CD4-positive, alpha-beta memory T cell (primary cell): ENCODE data around the gene LPCAT3. TPM values are rescaled to one million over a fixed set of nuclear protein-coding genes. Genes with fewer than 3 reads are reported as not detected.
A peak's percentile ranks its signal among the peaks of the same experiment; 100 is the strongest.

ENCODE experiments used
- CTCF ChIA-PET: fragments of 350-600 bp; sonication (Branson Sonifier 250); formaldehyde crosslinking; loops from one replicate; lab custom pipeline; 2021; ENCODE audit warnings: inconsistent platforms; ENCODE audit not compliant: partially characterized antibody; lab: Charles Lee
- POLR2A ChIA-PET: fragments of 350-600 bp; sonication (Branson Sonifier 250); formaldehyde crosslinking; loops from one replicate; lab custom pipeline; 2021; ENCODE audit not compliant: partially characterized antibody; lab: Charles Lee
- DNase-seq, 5 donors: peaks; one replicate each; pipeline versions ENCODE4 v3.0.0 to v3.0.0-alpha.2; 2020 to 2022; ENCODE audit warnings: mixed read lengths in 1 of 5
- H3K27ac ChIP-seq: one replicate; pipeline ENCODE4 v1.7.0; 2013; ENCODE audit warnings: low read depth, low read length
- H3K27me3 ChIP-seq: 2 replicates; pipeline ENCODE4 v1.7.0; 2013; ENCODE audit warnings: mild to moderate bottlenecking, low read length, moderate library complexity; ENCODE audit not compliant: insufficient read depth
- H3K36me3 ChIP-seq: 2 replicates; pipeline ENCODE4 v1.7.0; 2013; ENCODE audit warnings: mild to moderate bottlenecking, low read length, moderate library complexity; ENCODE audit not compliant: insufficient read depth
- H3K4me1 ChIP-seq: 2 replicates; pipeline ENCODE4 v1.7.0; 2013; ENCODE audit warnings: mild to moderate bottlenecking, low read length, moderate library complexity; ENCODE audit not compliant: insufficient read depth
- H3K4me3 ChIP-seq, 2 donors: one replicate each; pipeline ENCODE4 v1.7.0; 2013; ENCODE audit warnings: low read length in 2 of 2, mild to moderate bottlenecking in 1 of 2
- H3K9me3 ChIP-seq, 2 donors: one replicate each; pipeline ENCODE4 v1.7.0; 2013; ENCODE audit warnings: low read length in 2 of 2, control low read depth in 1 of 2; ENCODE audit not compliant: control insufficient read depth in 1 of 2
- H3K27ac Mint-ChIP-seq, 7 donors: one replicate each; pipeline ENCODE4 v1.8.0; 2020 to 2021; ENCODE audit warnings: mixed read lengths in 7 of 7, mild to moderate bottlenecking in 6 of 7, inconsistent platforms in 3 of 7, moderate library complexity in 3 of 7
- H3K27me3 Mint-ChIP-seq, 2 donors: one replicate each; pipeline ENCODE4 v1.8.0; 2020 to 2021; ENCODE audit warnings: mixed read lengths in 2 of 2
- H3K36me3 Mint-ChIP-seq, 2 donors: one replicate each; pipeline ENCODE4 v1.8.0; 2020 to 2021; ENCODE audit warnings: mixed read lengths in 2 of 2, inconsistent platforms in 1 of 2, mild to moderate bottlenecking in 1 of 2
- H3K4me1 Mint-ChIP-seq, 4 donors: one replicate each; pipeline ENCODE4 v1.8.0; 2020 to 2021; ENCODE audit warnings: mixed read lengths in 4 of 4, mild to moderate bottlenecking in 1 of 4
- H3K4me3 Mint-ChIP-seq, 8 donors: one replicate each; pipeline ENCODE4 v1.8.0; 2020 to 2021; ENCODE audit warnings: mixed read lengths in 8 of 8, mild to moderate bottlenecking in 7 of 8, moderate library complexity in 6 of 8, inconsistent platforms in 3 of 8
- H3K9me3 Mint-ChIP-seq, 8 donors: one replicate each; pipeline ENCODE4 v1.8.0; 2020 to 2021; ENCODE audit warnings: mixed read lengths in 8 of 8, mild to moderate bottlenecking in 5 of 8, inconsistent platforms in 3 of 8, moderate library complexity in 1 of 8
- intact Hi-C: fragments of 100-400 bp; cut with micrococcal nuclease; formaldehyde crosslinking; loops from one replicate; pipeline ENCODE4 v1.15.1; 2023
- polyA plus RNA-seq, 2 donors: library from polyadenylated mRNA; unstranded; fragments of 300-500 nt; fragmentation: Illumina TruSeq; gene quantifications; one replicate each; pipeline ENCODE4 v1.2.3, GENCODE V29; 2021
- total RNA-seq, 2 experiments: library from RNA; stranded (reverse); gene quantifications; one replicate each; pipeline ENCODE4 v1.2.3, GENCODE V29; 2021

Gene LPCAT3
- total and polyA plus RNA-seq, 4 experiments from 2014 or later: 18.3 to 33.8 (median 23.4) TPM

DNA sequence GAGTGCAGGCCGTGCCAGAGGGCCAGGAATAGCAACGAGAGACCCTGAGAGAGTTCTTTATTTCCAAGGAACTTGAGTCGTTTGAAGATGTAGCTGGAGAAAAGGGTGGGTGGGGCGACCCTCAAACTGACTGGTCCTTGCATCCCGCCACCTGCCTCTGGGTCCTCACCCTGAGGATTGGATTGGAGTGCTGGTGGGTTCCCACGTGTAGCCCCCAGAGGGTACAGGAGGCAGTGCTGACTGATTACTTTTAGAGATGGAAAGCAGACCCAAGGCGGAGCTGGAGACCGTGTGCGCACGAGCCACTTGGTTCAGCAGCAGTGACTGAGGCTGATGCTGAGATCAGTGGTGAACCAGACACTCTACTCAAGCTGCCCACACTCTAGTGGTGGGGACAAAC lies 40.6 kb downstream of the LPCAT3 start:
- peaks cover 0 to under 1% (median 0%) of the 10 kb centered on the region in 8 donors for H3K9me3 Mint-ChIP-seq
- DNase-seq: no peak
- peaks cover 37 to 76% of the 10 kb centered on the region in 2 donors for H3K36me3 Mint-ChIP-seq
- no peak overlapping the region for H3K4me3 Mint-ChIP-seq
- H3K27ac Mint-ChIP-seq: peak overlapping the region in 1 of 7 donors; percentile 38
- intact Hi-C loops: no loop called here
- Histone ChIP-seq H3K27ac (no peak overlapping the region), H3K9me3 (no peaks in the 10 kb centered on the region), H3K4me1 (no peaks in the 10 kb centered on the region), H3K36me3 (peaks cover 49% of the 10 kb centered on the region), H3K4me3 (no peak overlapping the region), H3K27me3 (no peaks in the 10 kb centered on the region)
- no peaks in the 10 kb centered on the region for H3K27me3 Mint-ChIP-seq
- peaks cover 0 to 16% (median 2%) of the 10 kb centered on the region in 4 donors for H3K4me1 Mint-ChIP-seq
- POLR2A ChIA-PET: interaction anchor here (1.0 to 1.6 kb wide), 2 partner anchors 41 to 49 kb away, joined by 4 read pairs; partner anchors contain the start of gene LPCAT3
- CTCF ChIA-PET: interaction anchor here (2.1 kb wide), 1 partner anchor 135 kb away, joined by 8 read pairs; no protein-coding TSS in a partner anchor

DNA sequence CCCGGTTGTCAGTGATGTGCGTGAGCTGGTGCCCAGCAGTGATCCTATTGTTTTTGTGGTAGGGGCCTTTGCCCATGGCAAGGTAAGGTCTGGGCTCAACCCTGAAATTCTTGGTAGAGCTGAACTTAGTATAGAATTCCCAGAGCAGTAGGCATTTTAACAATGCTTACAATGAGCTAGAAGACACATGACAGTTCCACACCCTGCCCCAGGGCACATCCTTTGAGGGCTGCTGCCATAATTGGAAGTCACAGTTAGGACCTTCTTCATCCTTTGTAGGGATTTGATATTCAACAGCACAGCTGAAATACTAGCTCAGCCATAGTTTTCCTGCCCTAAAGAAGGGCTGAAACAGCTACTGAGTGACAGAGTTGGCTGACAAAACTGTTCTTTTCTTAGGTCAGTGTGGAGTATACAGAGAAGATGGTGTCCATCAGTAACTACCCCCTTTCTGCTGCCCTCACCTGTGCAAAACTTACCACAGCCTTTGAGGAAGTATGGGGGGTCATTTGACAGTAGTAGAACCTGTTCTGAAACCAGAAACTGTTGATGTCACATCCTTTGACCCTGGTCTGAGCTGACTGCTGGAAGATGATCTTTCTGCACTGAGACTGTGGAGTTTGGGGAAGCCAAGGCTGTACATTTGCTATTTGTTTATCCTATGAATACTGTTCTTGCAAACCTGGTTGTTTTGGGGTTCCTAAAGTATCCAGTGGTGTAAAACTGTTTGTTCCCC lies 42.8 kb downstream of the LPCAT3 start:
- H3K4me3 ChIP-seq: no peak overlapping the region
- CTCF ChIA-PET: interaction anchor here (0.7 to 1.7 kb wide), 10 partner anchors 9 to 138 kb away, joined by 3 to 5 read pairs (median 4); partner anchors contain the start of genes C12orf57, C1RL, LPCAT3 and RNU7-1
- H3K27me3 ChIP-seq: no peaks in the 10 kb centered on the region
- H3K36me3 ChIP-seq: peaks cover 45% of the 10 kb centered on the region
- H3K4me1 Mint-ChIP-seq: peaks cover 12 to 36% (median 16%) of the 10 kb centered on the region in 4 donors
- peaks cover 25 to 73% of the 10 kb centered on the region in 2 donors for H3K36me3 Mint-ChIP-seq
- intact Hi-C loops: no loop called here
- H3K4me1 ChIP-seq: peaks cover 13% of the 10 kb centered on the region
- no peaks in the 10 kb centered on the region for H3K9me3 ChIP-seq
- POLR2A ChIA-PET: interaction anchor here (1.3 to 9.2 kb wide), 5 partner anchors 17 to 133 kb away, joined by 3 to 225 read pairs (median 8); partner anchors contain the start of genes C12orf57, C1RL, LPCAT3 and PTPN6
- DNase-seq: no peak
- peaks cover 0 to 2% (median 0%) of the 10 kb centered on the region in 8 donors for H3K9me3 Mint-ChIP-seq
- no peaks in the 10 kb centered on the region for H3K27me3 Mint-ChIP-seq
- peak overlapping the region in 1 of 7 donors; percentile 22 for H3K27ac Mint-ChIP-seq
- H3K4me3 Mint-ChIP-seq: peak overlapping the region in 1 of 8 donors; percentile 20
- H3K27ac ChIP-seq: no peak overlapping the region

DNA sequence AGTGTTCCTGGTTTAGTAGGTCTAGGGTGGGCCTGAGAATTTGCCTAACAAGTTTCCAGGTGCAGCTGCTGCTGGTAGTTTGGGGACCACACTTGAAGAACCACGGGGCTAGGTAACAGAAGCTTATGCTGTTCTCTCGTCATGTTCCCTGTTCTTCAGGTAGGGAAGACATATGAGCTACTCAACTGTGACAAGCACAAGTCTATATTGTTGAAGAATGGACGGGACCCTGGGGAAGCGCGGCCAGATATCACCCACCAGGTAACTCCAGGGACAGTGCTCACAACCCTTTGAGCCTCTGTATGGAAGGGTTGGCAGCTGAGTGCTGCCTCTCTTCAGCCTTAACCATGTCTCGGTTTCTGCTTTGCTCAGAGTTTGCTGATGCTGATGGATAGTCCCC lies 44.1 kb downstream of the LPCAT3 start:
- Histone ChIP-seq H3K4me1 (peaks cover 22% of the 10 kb centered on the region), H3K9me3 (no peaks in the 10 kb centered on the region), H3K27me3 (no peaks in the 10 kb centered on the region), H3K36me3 (peaks cover 45% of the 10 kb centered on the region), H3K4me3 (no peak overlapping the region), H3K27ac (no peak overlapping the region)
- H3K4me1 Mint-ChIP-seq: peaks cover 14 to 46% (median 25%) of the 10 kb centered on the region in 4 donors
- intact Hi-C loops: no loop called here
- no peak for DNase-seq
- peak overlapping the region in 2 of 7 donors; percentile 61 to 93 for H3K27ac Mint-ChIP-seq
- POLR2A ChIA-PET: interaction anchor here (1.7 to 9.2 kb wide), 5 partner anchors 12 to 135 kb away, joined by 5 to 225 read pairs (median 8); partner anchors contain the start of genes C12orf57, C1RL, LPCAT3 and PTPN6
- peaks cover 27 to 72% of the 10 kb centered on the region in 2 donors for H3K36me3 Mint-ChIP-seq
- CTCF ChIA-PET: interaction anchor here (0.9 to 1.7 kb wide), 5 partner anchors 30 to 134 kb away, joined by 3 to 6 read pairs (median 4); partner anchors contain the start of genes C12orf57, LPCAT3 and RNU7-1
- no peaks in the 10 kb centered on the region for H3K27me3 Mint-ChIP-seq
- peaks cover 0 to 2% (median 0%) of the 10 kb centered on the region in 8 donors for H3K9me3 Mint-ChIP-seq
- H3K4me3 Mint-ChIP-seq: no peak overlapping the region

DNA sequence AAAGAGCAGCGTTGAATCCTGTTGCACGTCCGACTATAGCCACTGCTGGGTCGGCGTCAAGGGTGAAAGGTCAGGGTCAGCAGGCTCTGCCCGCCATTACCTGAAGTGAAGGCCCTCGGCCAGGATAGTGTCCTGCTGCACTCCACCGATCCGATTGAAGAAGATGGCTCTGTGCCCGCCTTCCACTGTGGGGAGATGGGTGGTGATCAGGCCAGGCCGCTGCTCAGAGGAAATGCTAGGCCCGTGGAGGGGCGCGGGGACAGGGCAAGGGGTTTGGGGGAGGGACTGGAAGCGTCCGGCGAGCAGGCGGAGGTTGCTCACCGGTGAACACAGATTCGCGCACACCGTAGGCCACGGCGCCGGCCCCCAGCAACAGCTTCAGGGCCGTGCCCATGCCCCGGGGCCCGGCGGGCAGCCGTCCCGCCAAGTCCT lies 48.2 kb downstream of the LPCAT3 start:
- intact Hi-C loops: loop anchor here (1.0 to 2.0 kb wide), 11 partner anchors 26 to 307 kb away; partner anchors contain the start of genes C12orf57, ING4, LPCAT3 and LRRC23
- H3K4me1 Mint-ChIP-seq: peaks cover 21 to 61% (median 36%) of the 10 kb centered on the region in 4 donors
- no peaks in the 10 kb centered on the region for H3K9me3 ChIP-seq

DNA sequence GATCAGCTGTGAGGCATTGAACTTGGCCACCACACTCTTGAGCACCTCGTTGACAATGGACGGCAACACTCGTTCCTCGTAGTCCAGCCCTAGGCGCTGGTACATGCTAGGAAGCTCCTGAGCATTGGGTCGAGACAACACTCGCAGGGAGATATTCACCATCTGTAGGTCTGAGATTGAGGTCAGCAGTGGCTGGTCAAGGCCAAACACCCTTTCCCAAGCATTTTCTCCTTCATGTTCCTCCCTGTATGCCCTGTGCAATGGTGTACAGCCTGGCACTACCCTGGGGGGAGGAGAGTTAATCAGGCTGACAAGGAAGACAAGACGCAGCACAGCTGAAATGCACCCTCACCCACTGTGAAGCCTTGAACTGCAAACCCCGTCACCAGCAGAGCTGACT lies 49.9 kb downstream of the LPCAT3 start:
- no peaks in the 10 kb centered on the region for H3K27me3 Mint-ChIP-seq
- H3K27me3 ChIP-seq: no peaks in the 10 kb centered on the region
- H3K36me3 Mint-ChIP-seq: peaks cover 28 to 56% of the 10 kb centered on the region in 2 donors
- intact Hi-C loops: no loop called here
- CTCF ChIA-PET: interaction anchor here (0.9 to 3.1 kb wide), 10 partner anchors 11 to 141 kb away, joined by 3 to 81 read pairs (median 9); partner anchors contain the start of genes C12orf57, C1RL, CDCA3 and RNU7-1
- H3K9me3 Mint-ChIP-seq: peaks cover 0 to 2% (median 0%) of the 10 kb centered on the region in 8 donors
- peak overlapping the region in 6 of 7 donors; percentile 85 to 100 (median 93) for H3K27ac Mint-ChIP-seq
- no peaks in the 10 kb centered on the region for H3K9me3 ChIP-seq
- no peak overlapping the region for H3K4me3 ChIP-seq
- H3K36me3 ChIP-seq: peaks cover 40% of the 10 kb centered on the region
- H3K4me1 Mint-ChIP-seq: peaks cover 24 to 63% (median 41%) of the 10 kb centered on the region in 4 donors
- H3K4me1 ChIP-seq: peaks cover 50% of the 10 kb centered on the region
- POLR2A ChIA-PET: interaction anchor here (0.9 to 9.2 kb wide), 15 partner anchors 10 to 127 kb away, joined by 3 to 225 read pairs (median 5); partner anchors contain the start of genes C12orf57, PTPN6, RNU7-1 and SPSB2
- peak overlapping the region in 7 of 8 donors; percentile 7 to 100 (median 70) for H3K4me3 Mint-ChIP-seq
- H3K27ac ChIP-seq: peak overlapping the region; percentile 16
- no peak for DNase-seq

More for the DNA sequence above, 48.2 kb downstream of the LPCAT3 start:
- H3K27me3 ChIP-seq: no peaks in the 10 kb centered on the region
- H3K4me1 ChIP-seq: peaks cover 38% of the 10 kb centered on the region
- peak overlapping the region; percentile 68 to 74 for H3K4me3 ChIP-seq
- peak in 1 of 5 donors; percentile 43 for DNase-seq
- H3K36me3 ChIP-seq: peaks cover 53% of the 10 kb centered on the region
- Mint-ChIP-seq H3K27me3 (no peaks in the 10 kb centered on the region), H3K36me3 (peaks cover 29 to 68% of the 10 kb centered on the region in 2 donors), H3K9me3 (peaks cover 0 to 2% (median 0%) of the 10 kb centered on the region in 8 donors), H3K27ac (peak overlapping the region; percentile 93 to 100 (median 100)), H3K4me3 (peak overlapping the region; percentile 100)
- H3K27ac ChIP-seq: peak overlapping the region; percentile 93
- CTCF ChIA-PET: interaction anchor here (3.0 to 3.1 kb wide), 2 partner anchors 24 to 139 kb away, joined by 16 to 81 read pairs; partner anchors contain the start of genes C12orf57, C1RL and RNU7-1
- POLR2A ChIA-PET: interaction anchor here (1.4 to 9.2 kb wide), 5 partner anchors 9 to 56 kb away, joined by 4 to 225 read pairs (median 6); partner anchors contain the start of genes C12orf57, ENO2, PTPN6 and RNU7-1

DNA sequence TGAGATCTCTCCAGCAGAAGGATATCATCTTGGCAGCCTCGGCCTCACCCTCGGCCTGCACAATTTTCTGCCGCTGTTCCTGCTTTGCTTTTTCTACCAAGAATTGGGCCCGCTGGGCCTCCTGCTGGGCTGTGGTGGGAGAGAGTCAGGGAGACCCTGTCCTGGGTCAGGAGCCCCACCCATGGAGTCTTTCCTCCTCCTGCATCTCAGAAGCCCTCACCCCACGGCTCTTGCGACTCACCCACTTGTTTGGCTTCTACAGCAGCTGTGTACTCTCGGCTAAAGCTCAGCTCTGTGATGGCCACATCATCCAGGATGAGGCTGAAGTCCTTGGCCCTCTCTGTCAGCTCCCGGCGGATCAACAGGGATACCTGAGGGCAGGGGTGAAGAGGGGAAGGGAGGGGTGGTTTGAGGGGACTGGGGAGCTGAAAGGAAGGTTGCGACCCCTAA lies 50.6 kb downstream of the LPCAT3 start:
- Mint-ChIP-seq H3K27ac (peak overlapping the region in 2 of 7 donors; percentile 30 to 93), H3K27me3 (no peaks in the 10 kb centered on the region), H3K4me3 (peak overlapping the region in 1 of 8 donors; percentile 20), H3K36me3 (peaks cover 28 to 56% of the 10 kb centered on the region in 2 donors), H3K9me3 (peaks cover 0 to under 1% (median 0%) of the 10 kb centered on the region in 8 donors), H3K4me1 (peaks cover 24 to 59% (median 41%) of the 10 kb centered on the region in 4 donors)
- Histone ChIP-seq H3K36me3 (peaks cover 40% of the 10 kb centered on the region), H3K27me3 (no peaks in the 10 kb centered on the region), H3K4me1 (peaks cover 56% of the 10 kb centered on the region), H3K9me3 (no peaks in the 10 kb centered on the region), H3K27ac (no peak overlapping the region), H3K4me3 (no peak overlapping the region)
- POLR2A ChIA-PET: interaction anchor here (0.9 to 9.2 kb wide), 7 partner anchors 9 to 116 kb away, joined by 3 to 225 read pairs (median 7); partner anchors contain the start of genes C12orf57, PTPN6, RNU7-1 and USP5
- no peak for DNase-seq
- intact Hi-C loops: no loop called here
- CTCF ChIA-PET: interaction anchor here (0.6 to 3.1 kb wide), 9 partner anchors 10 to 282 kb away, joined by 3 to 81 read pairs (median 9); partner anchors contain the start of genes C12orf57, C1RL, RNU7-1 and SPSB2
